DOHH2 (cell line): ENCODE results near the gene IFT122.

Source experiments
- CTCF ChIP-seq: fragments of 200-600 bp; sonication (generic); IDR thresholded peaks from one replicate; pipeline ENCODE4 v1.5.1; 2014; ENCODE audit warnings: antibody characterized with exemption, mild to moderate bottlenecking, low read depth, low read length; ENCODE audit not compliant: poor library complexity, severe bottlenecking
- EZH2phosphoT487 ChIP-seq: fragments of 200-600 bp; sonication (generic); IDR thresholded peaks from 2 replicates; pipeline ENCODE4 v1.6.1; 2017; ENCODE audit warnings: borderline replicate concordance, mild to moderate bottlenecking, antibody characterized with exemption, low read length, moderate library complexity, mixed read lengths

DNA sequence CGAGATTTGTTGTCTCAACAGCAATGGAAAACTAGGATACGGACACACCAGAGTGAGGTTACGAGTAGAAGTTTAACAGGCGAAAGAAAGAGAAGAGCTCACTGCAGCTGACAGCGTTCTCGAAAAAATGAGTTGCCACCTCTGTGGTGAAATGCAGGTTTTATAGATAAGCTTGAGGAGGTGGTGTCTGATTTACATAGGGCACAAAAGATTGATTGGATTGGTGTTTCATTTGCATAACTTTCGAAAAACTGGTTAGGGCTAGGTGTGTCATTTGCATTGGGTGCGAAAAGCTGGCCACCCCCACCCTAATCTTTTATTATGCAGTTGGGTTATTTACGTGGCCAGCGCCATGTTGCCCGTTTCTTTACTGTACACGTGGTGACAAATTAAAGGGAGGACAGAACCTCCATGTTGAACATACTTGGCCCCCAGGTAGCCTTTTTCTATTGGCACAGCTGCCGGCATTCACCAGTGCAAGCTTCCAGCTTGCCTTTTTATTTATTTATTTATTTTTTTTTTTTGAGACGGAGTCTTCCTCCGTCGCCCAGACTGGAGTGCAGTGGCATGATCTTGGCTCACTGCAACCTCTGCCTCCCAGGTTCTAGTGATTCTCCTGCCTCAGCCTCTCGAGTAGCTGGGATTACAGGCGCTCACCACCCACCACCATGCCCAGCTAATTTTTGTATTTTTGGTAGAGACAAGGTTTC lies 8.3 kb downstream of the IFT122 start:
- TF ChIP-seq CTCF (no peak), EZH2phosphoT487 (no peak)
